ENCODE measurements around the gene JAK1. TPM values are rescaled to one million over a fixed set of nuclear protein-coding genes. Genes with fewer than 3 reads are reported as not detected.
"Not testable (repeated sequence)": the region's sequence is repeated elsewhere in the genome, so short reads cannot be mapped to it uniquely, and the experiment has no call there.

The JAK1 gene
- total RNA-seq, 1 donor from 2014 or later, result 187 TPM

DNA sequence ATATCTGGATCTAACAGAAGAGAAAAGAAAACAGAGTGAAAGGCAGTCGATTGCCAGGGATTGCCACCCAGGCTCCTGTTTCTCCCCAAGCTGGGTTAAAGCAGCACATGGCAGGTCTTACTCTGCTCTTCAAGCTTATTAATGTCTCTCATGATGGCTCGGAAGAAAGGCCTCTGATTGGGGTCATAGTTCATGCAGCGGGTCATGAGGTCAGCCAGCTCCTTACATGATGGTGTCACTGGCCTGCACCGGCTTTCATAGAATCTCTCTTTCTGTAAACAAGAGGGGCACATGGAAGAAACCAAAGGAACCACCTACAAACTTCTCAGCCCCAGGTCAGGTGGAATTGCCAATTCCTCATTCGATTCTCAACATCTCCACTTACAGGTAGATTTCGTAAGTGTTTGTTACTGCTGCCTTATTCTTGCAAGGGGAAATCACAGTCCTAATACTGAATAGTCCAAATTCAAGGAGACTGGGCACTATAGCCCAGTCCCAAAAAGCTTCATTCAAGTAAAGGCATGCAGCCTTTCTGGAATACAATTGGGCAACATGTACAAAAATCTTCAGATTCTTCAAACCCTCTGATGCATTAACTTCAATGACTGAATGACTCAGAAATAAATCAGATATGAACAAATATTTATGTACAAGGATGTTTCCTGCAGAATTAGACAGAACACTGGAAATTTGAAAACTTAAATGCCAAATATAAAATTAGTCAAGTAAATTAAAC lies 124.9 kb downstream of the JAK1 start:
- no peak for DNase-seq (ENCODE audit: low spot score)

DNA sequence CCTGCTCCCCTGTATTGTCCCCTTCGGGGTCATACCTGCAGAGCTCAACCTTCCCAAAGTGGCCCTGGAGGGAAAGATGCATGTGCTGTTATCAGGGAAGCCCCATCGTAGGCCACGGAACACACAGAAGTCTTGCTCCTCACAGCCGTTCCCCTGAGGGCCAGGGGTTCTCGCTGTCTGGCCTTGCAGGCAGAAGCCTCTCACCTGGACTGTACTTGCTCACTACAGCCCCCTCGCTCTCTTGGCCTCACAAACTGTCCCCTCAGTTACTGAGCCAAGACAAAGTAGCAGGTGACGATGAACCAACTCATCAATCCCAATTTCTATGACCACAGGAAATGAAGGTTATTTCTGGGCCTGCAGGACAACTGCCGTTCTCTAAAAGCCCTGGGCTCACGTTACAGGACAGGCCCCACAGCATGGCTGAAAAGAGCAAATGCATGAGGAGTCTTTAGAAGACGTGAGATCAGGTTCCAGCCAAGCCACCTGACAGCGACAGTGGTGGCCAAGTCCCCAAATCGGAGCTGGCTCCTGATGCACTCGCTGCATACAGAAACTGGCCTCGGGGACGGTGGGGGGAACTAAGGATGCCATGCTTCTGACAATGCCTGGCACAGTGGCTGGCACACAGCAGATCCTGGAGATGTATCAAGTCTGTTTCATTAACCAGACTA lies 126.5 kb downstream of the JAK1 start:
- no peak for DNase-seq (ENCODE audit: low spot score)

DNA sequence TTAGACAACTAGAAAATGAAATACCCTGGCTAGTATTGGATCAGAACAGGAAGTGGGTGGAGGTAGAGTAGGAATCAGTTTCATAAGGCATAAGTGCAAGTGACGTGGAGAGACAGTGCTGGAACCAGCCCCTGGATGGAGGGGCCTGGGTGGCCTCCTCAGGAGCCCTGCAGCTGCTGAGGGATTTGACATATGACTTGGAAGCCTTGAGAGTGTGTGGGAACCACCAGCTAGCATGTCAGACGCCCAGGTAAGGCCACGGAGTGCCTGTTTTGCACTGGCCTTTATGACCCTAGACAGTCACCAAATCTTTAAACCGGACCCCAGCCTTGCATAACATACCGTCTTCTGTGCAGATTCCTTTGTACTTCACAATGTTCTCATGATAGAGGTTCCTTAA lies 127.1 kb downstream of the JAK1 start:
- DNase-seq (ENCODE audit: low spot score), result no peak

DNA sequence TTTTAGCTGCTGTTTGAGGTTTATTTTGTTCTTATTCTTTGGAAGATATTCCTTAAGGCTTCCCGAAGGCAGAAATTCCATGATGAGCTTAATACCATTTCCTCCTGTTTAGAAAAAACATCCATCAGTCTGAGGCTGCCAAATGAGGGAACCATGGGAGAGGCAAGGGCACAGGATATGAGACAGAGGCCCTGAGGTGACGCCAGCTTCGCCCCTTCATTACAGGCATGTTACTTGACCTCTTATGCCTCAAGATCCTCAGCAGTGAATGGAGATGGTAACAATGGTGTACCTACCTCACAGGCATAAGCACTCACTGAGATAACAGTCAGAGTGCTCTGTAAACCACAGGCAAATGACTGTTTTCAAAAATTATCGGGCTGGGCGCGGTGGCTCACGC lies 127.9 kb downstream of the JAK1 start:
- no peak for DNase-seq (ENCODE audit: low spot score)

DNA sequence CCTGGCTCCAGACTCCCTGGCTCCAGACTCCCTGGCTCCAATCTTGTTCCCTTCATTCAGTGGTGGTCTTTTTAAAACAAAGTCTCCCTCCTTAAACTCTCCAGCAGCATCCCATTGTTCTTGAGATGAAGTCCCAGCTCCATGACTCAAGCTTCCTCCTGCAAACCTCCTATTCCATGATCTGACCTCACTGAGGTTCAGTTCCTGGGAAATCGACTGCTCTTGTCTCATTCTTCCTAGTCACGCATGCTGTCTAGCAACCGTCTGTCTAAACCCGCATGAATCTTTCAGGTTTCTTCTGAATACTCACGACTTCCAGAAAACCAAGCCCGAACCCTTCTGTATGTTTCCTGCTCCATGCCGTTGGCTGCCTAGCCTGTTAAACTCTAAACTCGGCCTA lies 129.5 kb downstream of the JAK1 start:
- no peak for DNase-seq (ENCODE audit: low spot score)

DNA sequence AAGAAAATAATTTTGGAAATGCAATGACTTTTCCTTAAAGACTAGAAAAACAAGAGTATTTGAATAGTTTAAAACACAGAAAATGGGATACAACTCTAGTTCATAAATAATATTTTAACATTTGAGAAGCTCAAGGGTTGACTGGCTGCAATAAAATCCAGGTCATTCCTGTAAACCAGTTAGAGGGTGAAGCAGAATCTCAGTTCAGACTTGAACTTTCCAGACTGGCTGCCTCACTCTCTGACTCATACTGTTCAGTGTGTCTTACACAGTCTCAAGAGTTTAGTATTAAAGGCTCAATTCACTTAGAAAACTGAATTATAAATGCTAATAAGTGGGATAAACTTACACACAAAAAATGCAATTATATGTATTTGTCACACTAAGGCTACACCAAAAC lies 131.6 kb downstream of the JAK1 start:
- no peak for DNase-seq (ENCODE audit: low spot score)

DNA sequence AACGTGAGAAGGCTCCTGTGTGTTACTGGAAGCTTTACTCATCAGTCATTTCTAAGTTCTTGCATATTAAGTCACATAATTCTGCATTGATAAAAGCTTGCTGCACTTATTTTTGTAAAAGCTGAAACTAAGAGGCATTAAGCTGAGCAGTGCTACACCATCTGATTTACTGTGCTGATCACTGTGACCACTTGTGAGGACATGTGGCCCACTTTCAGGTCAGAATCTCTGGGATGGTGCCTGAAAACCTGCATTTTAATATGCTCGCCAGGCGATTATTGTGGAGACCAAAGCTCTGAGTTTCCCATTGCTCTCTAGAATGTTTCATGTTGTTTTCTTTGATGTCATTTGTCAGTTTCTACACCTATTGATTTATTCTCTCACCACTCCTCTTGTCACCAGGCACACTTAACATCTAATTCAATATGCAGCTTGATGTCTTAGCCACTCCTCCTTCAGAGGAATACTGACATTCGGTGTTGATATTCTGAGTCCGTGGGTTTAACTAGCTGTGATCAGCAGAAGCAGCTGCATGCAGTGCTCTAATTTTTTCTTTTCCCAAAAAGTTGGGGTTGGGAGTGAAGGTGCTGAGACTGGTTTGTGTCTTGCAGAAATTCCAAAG lies 136.2 kb downstream of the JAK1 start:
- no peak for DNase-seq (ENCODE audit: low spot score)

DNA sequence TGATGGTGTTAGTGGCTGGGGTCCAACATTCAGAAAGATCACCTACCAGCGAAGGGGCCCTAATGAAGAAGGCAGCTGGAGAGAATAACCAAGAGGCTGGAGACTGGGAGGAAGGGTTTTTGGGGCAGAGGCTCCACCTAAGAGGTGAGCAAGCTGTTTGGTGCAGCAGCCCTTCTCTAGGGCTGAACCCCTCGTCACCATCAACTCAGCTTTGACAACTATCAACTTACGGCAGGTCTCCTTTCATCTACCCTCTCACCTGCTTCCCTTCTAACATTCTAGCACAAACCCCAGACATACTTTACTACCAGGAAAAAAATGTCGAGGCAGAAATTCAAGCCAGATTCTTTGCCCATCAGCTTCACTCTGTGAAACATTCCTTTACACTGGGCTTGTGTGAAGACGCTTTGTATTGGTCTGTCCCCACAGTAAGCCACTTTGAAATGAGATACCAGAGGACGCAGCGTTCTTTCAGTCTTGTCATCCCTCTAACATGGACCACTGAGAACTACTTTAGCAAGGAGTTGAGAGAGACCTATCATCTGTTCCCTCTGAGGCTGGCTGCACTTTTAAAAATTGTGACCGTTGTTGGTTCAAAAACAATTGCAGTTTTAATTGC lies 136.8 kb downstream of the JAK1 start:
- DNase-seq (ENCODE audit: low spot score), result no peak

DNA sequence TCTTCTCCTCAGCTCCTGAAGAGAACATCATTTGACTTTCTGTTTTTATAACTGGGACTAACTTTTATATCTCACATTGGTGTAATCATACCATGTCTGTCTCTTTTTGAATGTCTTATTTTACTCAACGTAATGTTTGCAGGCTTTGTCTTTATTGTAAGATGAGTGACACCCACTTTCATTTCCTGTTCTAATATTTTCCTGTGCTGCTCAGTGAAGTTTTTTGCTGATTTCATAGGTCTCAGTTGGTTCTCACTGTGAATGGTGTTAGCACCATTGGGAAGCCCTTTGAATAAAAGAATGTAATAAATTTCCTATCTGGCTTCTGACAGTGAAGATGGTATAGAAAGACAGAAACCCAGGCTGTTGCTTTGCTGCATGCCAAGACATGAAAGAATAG lies 137.5 kb downstream of the JAK1 start:
- no peak for DNase-seq (ENCODE audit: low spot score)

DNA sequence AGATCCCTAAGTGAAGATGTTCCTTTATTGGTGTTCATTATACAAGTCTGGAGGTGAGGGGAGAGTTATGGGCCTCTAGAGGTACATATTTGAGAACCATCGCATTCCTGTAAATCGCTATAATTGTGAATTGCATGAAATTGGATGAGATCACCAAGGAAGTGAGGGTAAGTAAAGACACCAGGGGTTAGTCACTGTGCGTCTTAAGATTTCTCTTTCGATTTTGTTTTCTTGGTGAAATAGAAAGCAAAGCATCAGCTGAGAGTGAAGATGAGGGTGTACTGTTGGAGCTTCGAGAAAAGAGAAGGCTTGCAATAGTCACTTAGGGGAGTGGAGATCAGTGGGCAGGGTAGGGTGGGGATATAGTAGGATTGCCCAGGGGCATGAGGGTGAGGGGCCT lies 139.4 kb downstream of the JAK1 start:
- DNase-seq (ENCODE audit: low spot score), result no peak

DNA sequence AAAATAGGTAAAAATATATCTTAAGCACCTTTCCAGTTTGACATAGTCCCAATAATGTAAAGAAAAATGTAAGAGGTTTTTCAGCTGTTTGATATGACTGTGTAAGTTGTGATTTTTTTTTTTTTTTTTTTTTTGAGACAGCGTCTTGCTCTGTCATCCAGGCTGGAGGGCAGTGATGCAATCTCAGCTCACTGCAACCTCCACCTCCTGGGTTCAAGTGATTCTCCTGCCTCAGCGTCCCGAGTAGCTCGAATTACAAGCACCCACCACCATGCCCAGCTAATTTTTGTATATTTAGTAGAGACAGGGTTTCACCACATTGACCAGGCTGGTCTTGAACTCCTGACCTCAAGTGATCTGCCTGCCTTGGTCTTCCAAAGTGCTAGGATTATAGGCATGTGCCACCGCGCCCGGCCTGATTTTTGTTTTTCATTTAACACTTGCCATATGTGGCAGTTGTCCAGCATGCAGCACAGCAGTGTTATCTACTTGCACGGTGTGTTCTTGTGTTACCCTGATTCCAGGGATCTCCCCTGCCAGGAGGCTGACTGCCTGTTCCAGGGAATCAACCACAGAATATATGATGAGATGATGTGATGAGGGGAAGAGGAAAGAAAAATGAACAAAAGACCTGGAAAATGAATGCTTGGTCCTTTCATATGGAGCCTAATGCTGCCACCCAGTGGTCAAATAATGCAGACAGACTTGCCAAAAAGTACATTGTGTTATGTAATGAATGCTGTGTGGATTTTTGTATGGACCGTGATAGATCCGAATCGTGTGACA lies 142.5 kb downstream of the JAK1 start:
- no peak for DNase-seq (ENCODE audit: low spot score)

DNA sequence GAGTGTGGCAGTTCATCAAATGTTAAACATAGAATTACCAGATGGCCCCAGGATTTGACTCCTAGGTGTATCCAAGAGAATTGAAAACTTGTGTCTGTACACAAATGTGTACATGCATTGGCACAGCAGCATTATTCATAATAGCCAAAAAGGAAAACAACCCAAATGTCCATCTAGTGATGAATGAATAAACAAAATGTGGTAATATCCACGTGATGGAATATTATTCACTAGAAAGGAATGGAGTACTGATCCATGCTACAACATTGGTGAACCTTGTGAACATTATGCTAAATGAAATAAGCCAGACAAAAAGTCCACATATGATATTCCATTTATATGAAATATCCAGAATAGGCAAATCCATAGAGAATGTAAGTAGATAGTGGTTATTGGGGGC lies 143.7 kb downstream of the JAK1 start:
- DNase-seq (ENCODE audit: low spot score), result no peak

DNA sequence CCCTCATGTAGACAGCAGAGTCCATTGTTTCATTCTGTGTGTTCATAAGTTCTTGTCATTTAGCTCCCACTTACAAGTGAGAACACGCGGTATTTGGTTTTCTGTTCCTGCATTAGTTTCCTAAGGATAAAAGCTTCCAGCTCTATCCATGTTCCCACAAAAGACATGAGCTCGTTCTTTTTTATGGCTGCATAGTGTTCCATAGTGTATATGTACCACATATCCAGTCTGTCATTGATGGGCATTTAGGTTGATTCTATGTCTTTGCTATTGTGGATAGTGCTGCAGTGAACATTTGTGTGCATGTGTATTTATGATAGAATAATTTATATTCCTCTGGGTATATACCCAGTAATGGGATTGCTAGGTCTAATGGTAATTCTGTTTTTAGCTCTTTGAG lies 145.8 kb downstream of the JAK1 start:
- not testable (repeated sequence) for DNase-seq (ENCODE audit: low spot score)

DNA sequence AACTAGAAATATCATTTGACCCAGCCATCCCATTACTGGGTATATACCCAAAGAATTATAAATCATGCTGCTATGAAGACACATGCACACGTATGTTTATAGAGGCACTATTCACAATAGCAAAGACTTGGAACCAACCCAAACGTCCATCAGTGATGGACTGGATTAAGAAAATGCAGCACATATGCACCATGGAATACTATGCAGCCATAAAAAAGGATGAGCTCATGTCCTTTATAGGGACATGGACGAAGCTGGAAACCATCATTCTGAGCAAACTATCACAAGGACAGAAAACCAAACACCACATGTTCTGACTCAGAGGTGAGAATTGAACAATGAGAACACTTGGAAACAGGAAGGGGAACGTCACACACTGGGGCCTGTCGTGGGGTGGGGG lies 149.0 kb downstream of the JAK1 start:
- DNase-seq (ENCODE audit: low spot score), result not testable (repeated sequence)

DNA sequence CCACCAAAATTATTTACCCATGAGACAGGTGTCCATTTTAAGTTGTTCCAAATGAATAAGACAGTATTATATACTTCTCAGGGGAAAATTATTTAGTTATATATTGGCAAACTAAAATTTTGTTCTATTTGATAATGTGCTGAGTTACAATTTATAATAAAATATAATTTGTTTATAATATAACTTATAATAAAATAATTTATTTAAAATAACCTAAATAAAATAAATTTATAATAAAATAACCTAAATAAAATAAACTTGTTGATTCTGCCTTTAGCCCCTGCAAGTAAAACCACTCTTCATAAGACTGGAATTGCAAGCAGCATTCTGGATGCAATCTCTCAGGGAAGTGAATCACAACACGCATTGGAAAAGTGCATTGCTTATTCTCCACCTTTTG lies 151.9 kb downstream of the JAK1 start:
- no peak for DNase-seq (ENCODE audit: low spot score)

DNA sequence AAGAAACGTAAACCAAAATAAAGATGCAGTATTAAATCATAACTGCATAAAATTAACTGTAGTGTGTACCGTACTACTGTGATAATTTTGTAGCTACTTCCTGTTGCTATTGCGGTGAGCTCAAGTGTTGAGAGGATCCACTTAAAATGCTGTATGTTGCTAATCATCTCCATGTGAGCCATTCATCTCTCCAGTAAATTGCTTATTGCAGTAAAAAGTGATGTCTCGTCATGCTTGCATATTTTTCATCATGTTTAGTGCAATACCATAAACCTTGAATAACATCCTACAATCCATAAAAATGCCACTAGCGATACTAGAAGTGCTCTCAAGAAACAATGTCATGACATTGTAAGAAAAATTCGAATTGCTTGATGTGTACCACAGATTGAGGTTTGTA lies 155.2 kb downstream of the JAK1 start:
- DNase-seq (ENCODE audit: low spot score), result no peak

DNA sequence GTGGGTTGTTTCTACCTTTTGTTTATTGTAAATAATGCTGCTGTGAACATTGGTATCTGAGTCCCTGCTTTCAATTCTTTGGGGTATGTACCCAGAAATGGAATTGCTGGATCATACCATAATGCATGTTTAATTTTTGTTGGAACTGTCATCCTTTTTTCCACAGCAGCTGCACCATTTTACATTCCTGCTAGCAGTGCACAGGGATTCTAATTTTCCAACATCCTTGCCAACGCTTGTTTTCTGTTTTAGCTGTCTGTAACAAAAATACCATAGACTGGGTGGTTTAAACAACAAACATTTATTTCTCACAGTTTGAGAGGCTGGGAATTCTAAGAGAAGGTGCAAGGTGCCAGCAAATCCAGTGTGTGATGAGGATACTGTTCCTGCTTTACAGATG lies 156.3 kb downstream of the JAK1 start:
- DNase-seq (ENCODE audit: low spot score), result no peak

DNA sequence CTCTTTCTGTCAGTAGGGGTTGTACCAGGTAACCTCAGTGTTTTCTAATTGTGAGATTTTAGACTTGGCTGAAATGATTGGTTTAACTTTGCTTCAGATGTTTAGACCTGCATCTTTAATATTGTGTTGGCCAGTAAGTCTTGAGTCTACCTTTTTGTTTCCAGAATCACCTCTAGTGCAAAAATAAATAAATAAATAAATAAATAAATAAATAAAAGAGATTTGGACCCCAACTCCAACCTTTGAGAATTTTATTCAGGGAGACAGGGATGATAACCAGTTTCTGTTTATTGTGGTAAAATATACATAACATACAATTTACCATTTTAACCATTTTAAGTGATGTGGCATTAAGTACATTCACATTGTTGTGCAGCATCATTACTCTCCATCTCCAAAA lies 157.0 kb downstream of the JAK1 start:
- DNase-seq (ENCODE audit: low spot score), result no peak

DNA sequence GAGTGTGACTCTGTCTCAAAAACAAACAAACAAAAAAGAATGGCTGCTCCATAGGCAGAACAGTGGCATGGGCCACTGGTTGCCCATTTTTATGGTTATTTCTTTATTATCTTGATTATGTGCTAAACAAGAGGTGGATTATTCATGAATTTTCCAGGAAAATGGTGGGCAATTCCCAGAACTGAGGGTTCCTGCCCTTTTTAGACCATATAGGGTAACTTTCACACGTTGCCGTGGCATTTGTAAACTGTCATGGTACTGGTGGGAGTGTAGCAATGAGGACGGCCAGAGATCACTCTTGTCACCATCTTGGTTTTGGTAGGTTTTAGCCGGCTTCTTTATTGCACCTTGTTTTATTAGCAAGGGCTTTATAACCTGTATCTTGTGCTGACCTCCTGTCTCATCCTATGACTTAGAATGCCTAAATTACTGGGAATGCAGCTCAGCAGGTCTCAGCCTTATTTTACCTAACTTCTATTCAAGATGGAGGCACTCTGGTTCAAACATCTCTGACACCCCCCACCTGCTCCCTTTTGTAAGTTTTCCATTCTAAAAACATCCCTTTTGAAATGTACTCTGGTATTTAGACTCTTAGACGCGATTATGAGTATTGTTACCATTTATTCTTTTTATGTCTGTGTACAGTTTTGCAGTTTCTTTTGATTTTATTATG lies 164.4 kb downstream of the JAK1 start:
- DNase-seq (ENCODE audit: low spot score), result no peak

DNA sequence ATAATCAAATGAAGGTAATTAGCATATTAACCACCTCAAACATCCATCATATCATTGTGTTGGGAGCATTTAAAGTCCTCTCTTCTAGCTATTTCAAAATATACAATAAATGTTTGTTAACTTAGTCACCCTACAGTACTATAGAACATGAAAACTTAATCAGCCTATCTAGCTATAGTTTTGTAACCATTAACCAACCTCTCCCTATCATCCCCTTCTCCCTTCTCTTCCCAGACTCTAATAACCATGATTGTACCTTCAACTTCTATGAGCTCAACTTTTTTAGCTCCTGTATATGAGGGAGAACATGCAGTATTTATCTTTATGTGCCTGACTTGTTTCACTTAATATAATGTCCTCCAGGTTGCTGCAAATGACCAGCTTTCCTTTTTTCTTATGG lies 167.5 kb downstream of the JAK1 start:
- DNase-seq (ENCODE audit: low spot score), result no peak
